Panc1 (cell line): ENCODE measurements around the gene ETV7. TPM values are rescaled to one million over a fixed set of nuclear protein-coding genes. Genes with fewer than 3 reads are reported as not detected.

Source experiments
- ATAC-seq: fragments of 200-7000 bp; cut with Tn5 transposase; 2 replicates; pipeline ENCODE4 v1.9.1; 2020; ENCODE audit warnings: mild to moderate bottlenecking, moderate library complexity
- BruUV-seq: library from RNA; stranded (reverse); fragments of 400-500 nt; replicated peaks from 2 replicates; lab custom pipeline; 2021; lab: Mats Ljungman, UMichigan
- CTCF ChIA-PET: fragments of 300-600 bp; sonication (Branson Sonifier 250); formaldehyde crosslinking; loops from one replicate; lab custom pipeline; 2022; ENCODE audit warnings: antibody characterized with exemption; lab: Charles Lee
- POLR2A ChIA-PET: fragments of 300-600 bp; sonication (Branson Sonifier 250); formaldehyde crosslinking; loops from one replicate; lab custom pipeline; 2022; ENCODE audit warnings: antibody characterized with exemption; lab: Charles Lee
- DNase-seq: peaks from one replicate; pipeline ENCODE4 v3.0.0-alpha.2; 2010; ENCODE audit warnings: low read depth, low spot score
- H3K27ac ChIP-seq: 2 replicates; pipeline ENCODE4 v1.5.1; 2011; ENCODE audit warnings: mild to moderate bottlenecking, low read length, inconsistent platforms
- H3K27me3 ChIP-seq: fragments of 200-500 bp; sonication (Bioruptor generic); 2 replicates; pipeline ENCODE4 v1.6.0; 2014; ENCODE audit warnings: low read length, inconsistent platforms; ENCODE audit not compliant: control insufficient read depth, insufficient read depth
- H3K36me3 ChIP-seq: fragments of 200-500 bp; sonication (Bioruptor generic); 2 replicates; pipeline ENCODE4 v1.5.1; 2014; ENCODE audit warnings: inconsistent platforms, mild to moderate bottlenecking, low read length, moderate library complexity; ENCODE audit not compliant: control insufficient read depth, insufficient read depth
- H3K4me1 ChIP-seq: 2 replicates; pipeline ENCODE4 v1.5.1; 2011; ENCODE audit warnings: inconsistent platforms, mild to moderate bottlenecking, low read length, moderate library complexity; ENCODE audit not compliant: control insufficient read depth, insufficient read depth
- H3K4me3 ChIP-seq, 2 experiments: 2 replicates each; pipeline ENCODE4 v1.5.1; 2011 to 2012; ENCODE audit warnings: low read depth in 2 of 2, low read length in 2 of 2, mild to moderate bottlenecking in 2 of 2, inconsistent platforms in 1 of 2, moderate library complexity in 1 of 2
- H3K9me3 ChIP-seq: fragments of 200-500 bp; sonication (Bioruptor generic); 2 replicates; pipeline ENCODE4 v1.5.1; 2014; ENCODE audit warnings: low read depth, mild to moderate bottlenecking, inconsistent platforms, low read length, moderate library complexity; ENCODE audit not compliant: control insufficient read depth, insufficient read depth
- CTCF ChIP-seq: fragments of 450-650 bp; IDR thresholded peaks from 2 replicates; pipeline ENCODE4 v1.5.1; 2017; ENCODE audit warnings: mild to moderate bottlenecking
- POLR2AphosphoS5 ChIP-seq: IDR thresholded peaks from 2 replicates; pipeline ENCODE4 v1.6.1; 2012; ENCODE audit warnings: mild to moderate bottlenecking, low read depth, low read length, moderate library complexity
- REST ChIP-seq, 2 experiments: IDR thresholded peaks; 2 replicates each; pipeline ENCODE4 v1.6.1; 2011 to 2012; ENCODE audit warnings: low read depth in 2 of 2, control low read depth in 1 of 2, low read length in 1 of 2, mild to moderate bottlenecking in 1 of 2, moderate library complexity in 1 of 2; ENCODE audit not compliant: insufficient read depth in 1 of 2
- SIN3A ChIP-seq: IDR thresholded peaks from 2 replicates; pipeline ENCODE4 v1.6.1; 2012; ENCODE audit warnings: low read depth, mild to moderate bottlenecking, low read length, moderate library complexity, borderline replicate concordance; ENCODE audit not compliant: insufficient read depth
- TCF7L2 ChIP-seq: IDR thresholded peaks from 2 replicates; pipeline ENCODE4 v1.6.1; 2011; ENCODE audit warnings: mild to moderate bottlenecking, low read depth, low read length, inconsistent platforms
- in situ Hi-C: cut with HindIII; loops from 2 replicates; pipeline ENCODE4 v1.10.0; 2016; ENCODE audit warnings: low sequenced_read_pairs, low pct_unique_long_range_greater_than_20kb
- intact Hi-C: fragments of 100-400 bp; cut with micrococcal nuclease; formaldehyde crosslinking; loops from one replicate; pipeline ENCODE4 v1.10.0; 2022; ENCODE audit not compliant: unreplicated experiment
- total RNA-seq: library from RNA; stranded (reverse); gene quantifications from one replicate; pipeline ENCODE4 v1.2.1, GENCODE V29; 2021; ENCODE audit not compliant: unreplicated experiment

Gene ETV7
- total RNA-seq, 1 experiment from 2014 or later = 2.0 TPM

DNA sequence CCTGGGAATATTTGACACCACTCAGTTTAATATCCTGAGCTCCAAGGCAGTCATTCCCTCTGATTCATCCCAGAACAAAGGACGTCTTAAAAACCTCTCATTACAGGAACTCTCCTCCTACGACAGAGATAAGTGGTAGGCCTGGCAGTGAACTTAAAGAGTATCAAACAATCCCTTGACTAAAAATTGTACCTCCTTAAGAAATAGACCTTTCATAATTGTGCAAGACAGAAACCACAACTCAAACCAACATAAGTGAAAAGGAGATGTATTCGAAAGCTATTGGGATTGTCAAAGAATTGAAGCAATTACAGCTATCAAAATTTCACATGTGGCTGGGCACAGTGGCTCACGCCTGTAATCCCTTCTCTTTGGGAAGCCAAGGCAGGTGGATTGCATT, 31.6 kb downstream of the ETV7 start:
- H3K36me3 ChIP-seq = no peaks in the 10 kb centered on the region
- intact Hi-C loops (loop anchor here (5.0 kb wide), 1 partner anchor 234 kb away; no protein-coding TSS in a partner anchor), in situ Hi-C loops (no loop called here)
- no peak overlapping the region for H3K4me3 ChIP-seq
- no peak overlapping the region for H3K27ac ChIP-seq
- ChIA-PET CTCF (interaction anchor here (0.7 kb wide), 1 partner anchor 1196 kb away, joined by 17 read pairs; no protein-coding TSS in a partner anchor), POLR2A (no interaction called here)
- H3K9me3 ChIP-seq = no peaks in the 10 kb centered on the region
- TF ChIP-seq SIN3A (no peak), CTCF (no peak), REST (IDR thresholded peaks at IDR 0.05; ENCODE audit: insufficient read depth in 1 of 2, low read depth in 2 of 2, low read length in 1 of 2) (no peak), POLR2AphosphoS5 (no peak), TCF7L2 (no peak)
- no TSS peak for BruUV-seq
- DNase-seq (no peak), ATAC-seq (no peak)
- H3K4me1 ChIP-seq = no peaks in the 10 kb centered on the region
- H3K27me3 ChIP-seq = no peaks in the 10 kb centered on the region; the same call in 1 of the 2 replicates

DNA sequence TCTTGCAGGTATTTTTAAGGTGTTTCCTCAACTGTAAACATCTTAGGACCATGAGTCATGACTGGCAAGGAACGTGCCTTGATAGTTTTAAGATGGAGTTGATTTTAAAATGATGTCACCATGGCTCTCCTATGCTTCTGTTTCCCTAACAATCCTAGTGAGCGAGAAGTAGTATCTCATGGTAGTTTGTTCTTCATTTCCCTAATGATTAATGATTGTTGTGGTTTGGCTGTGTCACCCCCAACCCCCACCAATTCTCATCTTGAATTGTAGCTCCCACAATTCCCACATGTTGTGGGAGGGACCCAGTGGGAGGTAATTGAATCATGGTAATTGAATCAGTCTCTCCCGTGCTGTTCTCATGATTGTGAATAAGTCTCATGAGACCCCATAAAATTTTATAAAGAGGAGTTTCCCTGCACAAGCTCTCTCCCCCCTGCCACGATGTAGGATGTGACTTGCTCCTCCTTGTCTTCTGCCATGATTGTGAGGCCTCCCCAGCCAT, 34.0 kb downstream of the ETV7 start:
- ATAC-seq (no peak), DNase-seq (no peak)
- CTCF ChIA-PET = no interaction called here
- Histone ChIP-seq H3K4me1 (no peaks in the 10 kb centered on the region), H3K27ac (no peak overlapping the region), H3K9me3 (no peaks in the 10 kb centered on the region), H3K36me3 (no peaks in the 10 kb centered on the region), H3K4me3 (no peak overlapping the region), H3K27me3 (no peaks in the 10 kb centered on the region; the same call in 1 of the 2 replicates)
- no peak for TF ChIP-seq POLR2AphosphoS5
- TF ChIP-seq REST (IDR thresholded peaks at IDR 0.05; ENCODE audit: insufficient read depth in 1 of 2, low read depth in 2 of 2, low read length in 1 of 2) = no peak
- TF ChIP-seq TCF7L2 = no peak
- TF ChIP-seq SIN3A = no peak
- no peak for TF ChIP-seq CTCF
- intact Hi-C loops (no loop called here), in situ Hi-C loops (no loop called here)
- POLR2A ChIA-PET = interaction anchor here (0.6 kb wide), 1 partner anchor 154 kb away, joined by 3 read pairs; no protein-coding TSS in a partner anchor
- no TSS peak for BruUV-seq
